HG02571 (cell line): Measurements from ENCODE around the gene SMCHD1.
"Not testable (repeated sequence)": the region's sequence is repeated elsewhere in the genome, so short reads cannot be mapped to it uniquely, and the experiment has no call there.

Source experiments
- ATAC-seq: cut with Tn5 transposase; IDR thresholded peaks from one replicate; pipeline ENCODE4 v1.9.1; 2021; ENCODE audit warnings: mild to moderate bottlenecking, moderate library complexity; ENCODE audit not compliant: unreplicated experiment

Gene SMCHD1

GRCh38 chr18:2809666-2810183, 154.2 kb downstream of the SMCHD1 start:
- not testable (repeated sequence) for ATAC-seq

GRCh38 chr18:2811416-2811815, 155.9 kb downstream of the SMCHD1 start:
- no peak for ATAC-seq

DNA sequence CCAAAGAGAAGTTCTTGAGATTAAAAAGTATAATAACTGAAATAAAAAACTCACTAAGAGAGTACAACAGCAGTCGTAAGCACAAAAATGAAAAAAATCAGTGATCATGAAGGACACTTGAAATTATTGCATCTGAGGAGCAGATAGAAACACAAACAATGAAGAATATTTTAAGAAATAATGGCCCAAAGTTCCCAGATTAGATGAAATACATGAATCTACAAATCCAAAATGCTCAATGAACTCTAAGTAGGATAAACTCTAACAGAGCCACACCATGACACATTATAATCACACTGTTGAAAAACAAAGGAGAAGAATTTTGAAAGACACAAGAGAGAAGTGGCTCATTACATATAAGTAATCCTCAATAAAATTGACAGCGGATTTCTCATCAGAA, 159.4 kb downstream of the SMCHD1 start:
- ATAC-seq: no peak

- no peak for ATAC-seq
Measured at GRCh38 chr18:2818281-2818680, 162.8 kb downstream of the SMCHD1 start.

DNA sequence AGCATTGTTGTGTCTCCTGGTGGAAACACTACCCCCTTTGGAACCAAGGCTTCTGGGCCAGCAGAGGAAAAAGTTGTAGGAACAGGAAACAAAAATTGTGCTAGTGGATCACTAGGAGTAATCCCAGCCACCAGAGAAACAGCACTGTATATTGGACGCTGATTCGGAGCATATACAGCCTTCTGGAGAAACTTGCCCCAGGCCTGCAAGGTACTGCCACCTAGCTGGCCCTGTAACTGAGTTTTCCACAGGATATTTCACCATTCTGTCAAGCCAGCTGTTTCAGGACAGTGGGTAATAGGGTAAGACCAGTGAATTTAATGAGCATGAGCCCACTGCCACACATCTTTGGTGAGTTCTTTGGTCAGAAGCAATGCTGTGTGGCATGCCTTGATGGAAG, 166.2 kb downstream of the SMCHD1 start:
- no peak for ATAC-seq

- ATAC-seq: no peak
Measured at GRCh38 chr18:2822213-2822921, 166.8 kb downstream of the SMCHD1 start.

- no peak for ATAC-seq
Measured at GRCh38 chr18:2823202-2823601, 167.7 kb downstream of the SMCHD1 start.

DNA sequence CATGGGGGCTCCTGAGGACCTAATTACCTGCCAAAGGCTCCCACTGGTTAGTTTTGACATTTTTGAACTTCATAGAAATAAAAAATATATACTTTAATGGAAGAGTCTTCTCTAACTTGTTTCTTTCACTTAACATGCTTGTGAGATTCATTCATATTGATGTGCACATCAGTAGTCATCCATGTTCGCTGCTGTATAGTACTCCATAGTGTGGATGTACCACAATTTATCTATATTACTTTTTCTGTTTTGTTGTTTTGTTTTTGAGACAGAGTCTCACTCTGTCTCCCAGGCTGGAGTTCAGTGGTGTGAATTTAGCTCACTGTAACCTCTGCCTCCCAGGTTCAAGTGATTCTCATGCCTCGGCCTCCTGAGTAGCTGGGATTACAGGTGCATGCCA, 168.4 kb downstream of the SMCHD1 start:
- ATAC-seq: no peak

DNA sequence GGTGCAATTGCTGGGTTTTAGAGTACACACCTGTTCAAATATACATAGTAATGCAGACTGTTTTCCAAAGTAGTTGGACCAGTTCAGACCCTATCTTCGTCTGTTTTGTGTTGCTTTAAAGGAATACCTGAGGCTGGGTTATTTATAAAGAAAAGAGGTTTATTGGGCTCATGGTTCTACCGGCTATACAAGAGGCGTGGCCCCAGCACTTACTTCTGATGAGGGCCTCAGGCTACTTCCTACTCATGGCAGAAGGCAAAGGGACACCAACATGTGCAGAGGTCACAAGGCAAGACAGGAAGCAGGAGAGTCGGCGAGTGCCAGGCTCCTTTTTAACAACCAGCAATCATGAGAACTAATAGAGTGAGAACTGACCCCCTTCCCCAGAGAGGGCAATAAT, 169.3 kb downstream of the SMCHD1 start:
- ATAC-seq: no peak

DNA sequence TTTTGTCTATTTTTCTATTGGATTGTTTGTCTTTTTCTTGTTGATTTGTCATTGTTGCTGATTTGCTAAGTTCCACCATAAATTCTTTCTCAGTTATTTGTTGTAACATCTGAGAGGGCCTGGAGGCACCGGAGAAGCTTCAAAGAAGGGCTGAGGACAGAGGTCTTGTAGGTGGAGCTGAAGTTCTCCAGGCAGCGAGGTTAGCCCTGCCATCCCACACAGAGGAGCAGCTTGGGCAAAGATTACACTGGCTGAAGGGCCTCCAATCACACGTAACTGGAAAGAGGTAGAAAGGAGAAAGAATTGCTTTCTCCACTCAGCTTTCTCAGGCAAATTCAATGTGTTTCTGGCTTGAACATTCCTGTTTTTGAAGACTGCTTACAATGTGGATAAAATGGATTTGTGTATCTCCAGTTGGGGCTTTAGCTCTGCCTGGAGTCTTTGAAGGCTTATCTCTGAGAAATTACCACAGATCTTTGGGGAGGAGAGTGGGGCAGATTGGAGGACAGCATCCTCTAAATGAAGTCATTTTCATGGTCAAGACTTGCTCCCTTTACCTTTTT, 170.2 kb downstream of the SMCHD1 start:
- ATAC-seq: no peak

GRCh38 chr18:2826581-2826980, 171.1 kb downstream of the SMCHD1 start:
- ATAC-seq: no peak

GRCh38 chr18:2827061-2827460, 171.5 kb downstream of the SMCHD1 start:
- ATAC-seq: no peak

DNA sequence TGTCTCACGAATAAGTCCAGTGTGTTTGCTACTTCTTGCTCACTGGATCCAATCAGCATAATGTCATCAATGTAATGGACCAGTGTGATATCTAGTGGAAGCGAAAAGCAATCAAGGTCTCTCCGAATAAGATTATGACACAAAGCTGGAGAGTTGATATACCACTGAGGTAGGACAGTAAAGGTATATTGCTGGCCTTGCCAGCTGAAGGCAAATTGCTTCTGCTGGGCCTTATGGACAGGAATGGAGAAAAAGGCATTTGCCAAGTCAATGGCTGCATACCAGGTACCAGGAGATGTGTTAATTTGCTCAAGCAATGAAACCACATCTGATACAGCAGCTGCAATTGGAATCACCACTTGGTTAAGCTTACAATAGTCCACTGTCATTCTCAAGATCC, 180.6 kb downstream of the SMCHD1 start:
- not testable (repeated sequence) for ATAC-seq

GRCh38 chr18:2837290-2837689, 181.8 kb downstream of the SMCHD1 start:
- not testable (repeated sequence) for ATAC-seq

- ATAC-seq: no peak
Measured at GRCh38 chr18:2839202-2839601, 183.7 kb downstream of the SMCHD1 start.

DNA sequence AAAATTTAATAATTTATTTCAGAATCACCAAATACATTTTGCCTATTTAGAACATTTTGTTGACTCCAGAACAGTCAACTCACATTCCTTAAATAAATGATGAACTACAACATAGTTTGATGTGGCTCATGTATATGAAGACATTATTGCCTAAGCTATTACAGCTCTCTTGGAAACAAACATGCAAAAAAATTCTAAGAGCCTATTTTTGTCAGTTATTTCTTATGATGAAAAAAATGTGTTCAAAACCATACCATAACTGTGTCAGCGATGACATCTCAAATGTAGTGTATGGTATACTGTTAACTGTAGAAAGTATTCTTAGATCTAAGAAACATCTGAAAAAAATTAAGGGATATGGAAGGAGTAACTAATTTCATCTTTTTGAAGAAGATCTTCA, 185.0 kb downstream of the SMCHD1 start:
- ATAC-seq: no peak

DNA sequence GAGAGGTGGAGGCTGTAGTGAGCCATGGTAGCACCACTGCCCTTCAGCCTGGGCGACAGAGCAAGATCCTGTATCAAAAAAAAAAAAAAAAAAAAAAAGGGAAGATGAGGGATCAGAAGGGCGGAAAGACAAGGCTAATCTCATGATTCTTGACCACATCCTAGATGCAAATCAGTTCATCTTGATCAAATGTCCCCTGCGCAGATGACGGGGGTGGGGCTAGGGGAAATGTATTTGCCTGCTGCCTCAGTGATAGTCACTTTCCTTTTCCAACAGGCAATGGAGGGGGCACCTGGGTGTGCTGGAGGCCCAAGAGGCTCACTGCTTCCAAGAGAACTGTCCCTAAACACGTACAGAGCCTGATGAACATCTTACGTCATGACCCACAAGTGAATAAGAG, 187.6 kb downstream of the SMCHD1 start:
- ATAC-seq: no peak

DNA sequence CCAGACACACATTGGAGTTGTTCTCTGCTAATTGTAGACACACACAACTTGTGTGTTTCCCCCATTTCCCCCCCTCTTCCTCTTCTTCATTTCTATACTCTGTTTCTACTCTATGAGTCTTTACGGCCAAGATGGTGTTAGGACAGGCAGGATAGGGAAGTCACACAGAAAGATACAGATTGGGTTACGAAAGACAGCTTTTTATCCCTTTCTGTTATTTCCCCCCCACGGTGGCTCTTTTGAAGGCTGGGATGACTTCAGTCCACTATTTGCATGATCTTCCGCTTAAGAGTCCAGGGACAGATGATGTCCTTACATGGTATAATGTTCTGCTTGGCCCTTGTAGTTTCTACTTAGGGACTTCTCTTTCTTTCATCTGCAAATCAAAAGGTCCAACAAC, 189.6 kb downstream of the SMCHD1 start:
- ATAC-seq: no peak

DNA sequence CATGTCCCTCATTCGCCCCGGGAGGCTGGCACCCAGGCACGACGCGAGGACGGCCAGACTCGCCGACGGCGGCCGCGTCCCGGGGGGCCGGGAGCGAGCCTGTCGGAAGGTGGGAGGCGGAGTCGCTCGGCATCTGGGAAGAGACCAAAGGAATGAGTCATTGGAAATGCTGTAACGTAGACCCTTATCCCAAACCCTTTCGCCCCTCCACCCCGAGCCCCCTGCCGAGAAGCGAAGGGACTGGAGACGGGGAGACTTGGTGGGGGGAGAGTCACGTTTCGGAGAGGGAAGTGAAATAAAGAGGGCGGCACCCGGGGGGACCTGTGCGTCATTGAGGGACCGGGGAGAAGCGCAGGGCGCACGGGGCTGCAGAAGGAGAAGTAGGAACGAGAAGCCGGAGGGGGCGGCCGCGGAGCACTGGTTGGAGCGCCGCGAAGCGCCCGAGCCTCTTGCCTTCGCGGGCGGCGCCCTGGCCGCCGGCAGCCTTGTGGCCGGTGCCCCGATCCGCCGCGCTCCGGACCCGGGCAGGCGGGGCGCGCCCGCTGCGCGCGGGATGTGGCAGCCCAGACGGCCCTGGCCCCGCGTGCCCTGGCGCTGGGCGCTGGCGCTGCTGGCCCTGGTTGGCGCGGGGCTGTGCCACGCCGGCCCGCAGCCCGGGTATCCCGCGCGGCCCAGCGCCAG, 191.2 kb downstream of the SMCHD1 start, which contains the start of gene EMILIN2:
Gene EMILIN2 (plus strand): TSS at position 371 of the 681 bp plus-strand sequence. CDS start 183 bp downstream, at position 554.
- peak; percentile 44 for ATAC-seq

GRCh38 chr18:2847317-2848246, 192.1 kb downstream of the SMCHD1 start:
- no peak for ATAC-seq
